ENCODE measurements around the gene KIF26B. TPM values are rescaled to one million over a fixed set of nuclear protein-coding genes. Genes with fewer than 3 reads are reported as not detected.

The KIF26B gene
- total RNA-seq, 1 donor from 2014 or later: 3.8 TPM

DNA sequence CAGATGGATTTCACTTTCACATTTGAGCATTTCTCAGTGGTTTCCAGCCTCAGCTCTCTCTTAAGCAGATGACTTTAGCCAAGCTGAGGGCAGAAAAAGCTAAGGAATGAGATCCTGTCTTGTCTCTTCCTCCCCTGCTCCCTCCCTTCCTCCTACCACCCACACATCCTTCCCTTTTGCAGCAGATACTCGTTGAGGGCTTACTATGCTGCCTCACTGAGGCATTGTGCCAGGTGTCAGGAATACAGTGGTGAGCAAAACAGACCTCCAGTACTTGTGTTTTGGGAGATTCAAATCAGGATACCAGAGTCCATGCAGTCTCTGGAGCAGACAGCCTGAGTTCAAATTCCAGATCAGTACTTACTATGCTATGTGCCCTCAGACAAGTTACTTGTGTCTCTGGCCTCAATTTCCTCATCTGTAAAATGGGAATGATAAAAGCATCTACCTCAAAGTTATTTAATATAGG, 43.2 kb downstream of the KIF26B start:
- DNase-seq (ENCODE audit: missing footprints): no peak
- intact Hi-C loops (cut with DNase I): no loop called here
- no peak for ATAC-seq

DNA sequence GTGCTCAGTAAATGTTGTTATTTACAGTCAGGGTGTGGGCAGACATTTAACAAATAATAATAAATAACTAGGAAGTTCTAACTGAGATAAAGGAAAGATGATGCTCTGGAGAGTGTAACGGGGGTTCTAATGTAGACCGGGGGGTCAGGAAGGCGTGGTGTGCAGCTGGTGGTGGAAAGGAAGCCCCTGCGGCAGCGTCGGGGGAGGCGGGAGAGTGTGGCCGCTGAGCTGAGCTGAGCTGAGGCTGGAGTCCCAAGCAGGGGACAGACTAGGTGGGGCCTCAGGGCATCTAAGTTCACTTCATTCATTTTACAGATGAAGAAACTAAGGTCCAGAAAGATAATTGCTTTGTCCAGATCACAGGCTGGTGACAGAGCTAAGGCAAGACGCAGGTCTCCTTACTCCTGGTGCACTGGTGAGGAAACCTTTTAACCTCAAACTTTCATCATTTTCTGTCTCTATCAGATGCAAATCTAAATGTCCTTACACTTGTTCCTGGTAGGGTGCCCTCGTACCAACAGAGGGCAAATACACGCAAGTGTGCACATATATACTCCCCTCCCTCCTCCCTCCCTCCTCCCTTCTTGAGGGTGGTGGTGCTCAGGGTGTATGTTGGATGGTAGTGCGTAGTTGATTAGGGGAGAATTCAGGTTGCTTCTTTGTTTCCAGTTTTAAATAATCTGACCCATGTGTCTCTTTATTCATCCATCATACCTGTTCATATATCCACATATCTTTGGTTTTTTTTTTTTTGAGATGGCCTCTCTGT, 44.1 kb downstream of the KIF26B start:
- intact Hi-C loops (cut with DNase I): no loop called here
- DNase-seq (ENCODE audit: missing footprints) (no peak), ATAC-seq (no peak)

DNA sequence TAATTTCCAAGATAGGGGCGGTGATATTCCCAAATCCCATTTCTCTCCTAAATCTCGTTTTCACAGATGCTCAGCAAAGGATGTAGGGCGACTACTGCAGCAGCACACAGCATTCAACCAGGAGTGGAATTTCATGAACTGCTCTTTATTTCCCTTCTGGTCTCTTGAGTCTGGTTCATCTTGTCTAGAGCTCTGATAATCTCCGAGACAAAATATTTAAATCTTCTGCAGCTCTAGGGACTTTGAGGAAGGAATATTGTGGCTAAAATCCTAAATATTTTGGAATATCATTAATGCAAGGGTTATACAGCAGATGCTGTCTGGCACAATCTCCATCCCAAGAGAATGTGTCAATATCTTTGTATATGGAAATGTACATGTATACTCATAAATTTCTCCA, 45.4 kb downstream of the KIF26B start:
- DNase-seq (ENCODE audit: missing footprints): no peak
- ATAC-seq: no peak
- intact Hi-C loops (cut with DNase I): no loop called here

DNA sequence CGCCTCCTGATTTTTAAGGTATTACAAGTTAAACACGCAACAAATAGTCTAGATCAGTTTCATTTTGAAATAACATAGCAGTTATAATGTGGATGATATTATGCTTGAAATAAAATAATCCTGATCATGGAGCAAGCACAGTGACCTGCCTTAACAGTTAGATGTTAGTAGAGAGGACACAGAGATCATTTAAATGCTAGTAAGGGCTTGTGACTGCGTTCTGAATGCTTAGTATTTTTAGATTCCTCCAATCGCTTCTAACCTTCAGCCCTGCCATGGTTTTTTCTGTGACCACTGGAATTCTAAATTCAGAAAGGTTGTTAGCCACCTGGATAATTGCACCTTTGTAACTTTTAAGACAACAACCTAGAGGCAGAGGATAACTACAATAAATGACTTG, 46.4 kb downstream of the KIF26B start:
- DNase-seq (ENCODE audit: missing footprints) (no peak), ATAC-seq (no peak)
- intact Hi-C loops (cut with DNase I): no loop called here

DNA sequence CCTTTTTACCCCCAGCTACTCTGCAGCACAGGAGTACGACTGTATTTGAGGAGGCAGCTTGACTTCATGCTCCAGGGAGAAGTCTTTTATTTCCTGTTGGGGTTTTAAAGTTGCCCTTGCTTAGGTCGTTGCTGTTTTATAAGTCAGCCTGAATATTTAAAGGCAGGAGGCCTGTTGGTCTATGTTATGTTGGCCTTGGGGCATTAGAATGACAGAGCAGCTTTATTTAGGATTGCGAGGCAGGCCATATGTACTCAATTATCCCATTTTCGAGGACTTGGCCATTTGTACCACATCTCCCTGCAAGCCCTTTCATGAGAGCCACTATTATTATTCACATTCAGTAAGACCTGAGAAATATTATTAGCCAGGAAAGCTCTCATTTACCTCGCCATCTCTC, 47.0 kb downstream of the KIF26B start:
- DNase-seq (ENCODE audit: missing footprints) (no peak), ATAC-seq (no peak)
- intact Hi-C loops (cut with DNase I): no loop called here

DNA sequence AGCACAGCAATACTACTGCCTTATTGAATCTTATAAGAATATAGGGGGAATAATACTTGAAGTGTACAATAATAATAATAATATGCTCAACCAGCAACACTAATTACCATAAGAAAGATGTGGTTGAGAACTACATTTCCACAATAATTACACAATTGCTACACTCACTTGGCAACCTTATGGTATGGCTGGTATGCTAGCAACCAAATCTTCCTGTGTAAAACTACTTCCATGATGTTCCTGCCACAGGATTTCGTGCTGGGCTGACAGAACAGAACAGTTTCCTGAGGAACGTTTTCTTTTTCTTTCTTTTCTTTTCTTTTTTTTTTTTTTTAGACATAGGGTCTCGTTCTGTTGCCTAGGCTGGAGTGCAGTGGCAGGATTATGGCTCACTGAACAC, 50.6 kb downstream of the KIF26B start:
- no peak for DNase-seq (ENCODE audit: missing footprints)
- intact Hi-C loops (cut with DNase I): no loop called here
- no peak for ATAC-seq

DNA sequence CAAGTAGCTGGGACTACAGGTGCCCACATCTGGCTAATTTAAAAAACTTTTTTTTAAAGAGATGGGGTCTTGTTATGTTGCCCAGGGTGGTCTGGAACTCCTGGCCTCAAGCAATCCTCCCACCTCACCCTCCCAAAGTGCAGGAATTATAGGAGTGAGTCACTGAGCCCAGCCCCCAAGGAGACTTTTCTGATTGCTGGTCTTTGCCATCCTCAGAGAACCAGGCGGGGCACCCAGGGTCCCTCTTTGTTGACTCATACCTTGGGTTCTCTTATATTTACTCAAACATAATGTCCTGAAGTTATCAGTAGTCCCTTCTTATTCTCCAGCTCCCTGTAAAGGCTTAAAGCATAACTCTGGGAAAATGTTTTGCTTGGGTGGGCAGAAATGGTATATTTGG, 51.1 kb downstream of the KIF26B start:
- DNase-seq (ENCODE audit: missing footprints): no peak
- intact Hi-C loops (cut with DNase I): no loop called here
- no peak for ATAC-seq

DNA sequence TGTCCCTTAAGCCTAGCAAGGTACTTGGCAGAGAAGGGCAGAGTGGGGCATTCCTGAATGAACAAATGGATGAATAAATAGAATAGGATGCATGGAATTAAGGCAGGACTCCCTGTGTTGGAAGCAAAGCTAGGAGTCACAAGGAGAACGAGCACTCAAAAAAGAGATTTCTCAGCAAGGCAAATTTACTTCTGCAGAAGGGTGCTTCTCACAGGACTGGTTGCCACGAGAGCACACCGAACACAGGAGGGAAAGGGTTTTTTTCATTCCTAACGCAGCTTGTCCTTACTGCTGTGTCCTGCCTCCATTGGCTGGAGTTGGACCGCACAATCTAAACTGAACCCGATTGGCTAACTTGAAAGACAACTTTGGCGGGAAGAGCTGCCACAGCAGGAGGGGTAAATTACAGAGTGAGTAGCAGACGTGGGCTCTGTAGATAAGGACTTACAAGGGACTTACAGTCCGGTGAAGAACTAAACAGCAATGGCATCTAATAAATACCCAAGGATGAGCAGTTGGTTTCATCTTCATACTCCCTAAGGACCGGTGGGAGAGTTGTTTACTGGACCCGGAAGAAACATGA, 52.4 kb downstream of the KIF26B start:
- intact Hi-C loops (cut with DNase I): no loop called here

DNA sequence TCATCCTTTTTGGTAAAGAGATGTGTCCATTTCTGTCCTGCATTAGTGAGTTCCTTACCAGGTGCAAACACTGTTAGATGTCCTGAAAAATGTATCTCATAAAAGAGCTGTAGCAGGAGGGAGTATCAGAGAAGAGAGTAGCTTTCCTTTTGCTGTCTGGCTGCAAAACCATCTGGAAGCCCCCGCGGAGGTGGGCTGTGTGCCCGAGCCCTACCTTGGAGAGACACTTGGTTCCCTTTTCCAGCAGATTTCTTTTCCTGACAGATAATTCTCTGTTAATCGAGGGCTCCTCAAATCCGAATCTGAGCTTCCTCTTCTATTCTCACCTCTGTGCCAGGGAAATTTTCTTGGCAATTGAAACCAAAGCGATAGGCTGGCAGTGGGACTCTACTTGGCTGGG, 53.0 kb downstream of the KIF26B start:
- intact Hi-C loops (cut with DNase I): no loop called here
- ATAC-seq: no peak
- no peak for DNase-seq (ENCODE audit: missing footprints)

More for the DNA sequence above, 52.4 kb downstream of the KIF26B start:
- DNase-seq (ENCODE audit: missing footprints): no peak
- no peak for ATAC-seq

DNA sequence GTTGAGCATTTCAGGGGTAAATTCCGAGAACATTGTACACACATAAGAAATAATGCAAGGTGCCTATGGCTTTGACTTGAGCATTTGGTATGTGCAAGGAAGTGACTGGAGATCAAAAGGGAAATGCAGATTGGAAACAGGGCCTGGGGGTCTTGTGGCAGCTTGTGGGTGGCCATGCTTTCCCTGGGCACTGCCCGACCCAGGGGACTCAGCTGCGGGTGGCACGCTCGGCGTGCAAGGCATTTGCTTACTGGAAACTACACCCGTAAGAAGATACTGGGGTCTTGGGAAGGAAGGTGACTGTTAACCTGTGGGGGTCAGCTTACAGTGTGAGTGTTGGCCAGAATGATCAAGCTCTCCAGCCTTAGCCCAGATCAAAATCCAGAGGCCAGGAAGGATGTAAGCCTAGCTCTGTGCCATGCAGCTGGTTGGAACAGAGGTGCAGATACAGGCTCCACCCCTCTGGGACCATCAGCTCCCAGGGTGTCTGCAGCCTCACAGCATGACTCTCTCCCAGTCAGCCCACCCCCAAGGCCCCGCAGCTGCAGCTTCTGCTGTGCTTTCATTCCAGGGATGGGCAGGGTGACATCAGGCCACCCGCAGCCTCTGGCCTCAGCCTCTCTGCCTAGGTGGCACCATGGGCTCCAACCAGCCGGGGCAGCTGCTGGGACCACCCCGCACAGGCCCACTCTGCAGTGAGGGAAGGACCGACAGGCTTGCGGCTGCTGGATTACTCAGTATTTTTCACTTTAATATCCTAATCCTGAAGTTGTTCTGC, 55.1 kb downstream of the KIF26B start:
- intact Hi-C loops (cut with DNase I): no loop called here
- ATAC-seq (no peak), DNase-seq (ENCODE audit: missing footprints) (no peak)

DNA sequence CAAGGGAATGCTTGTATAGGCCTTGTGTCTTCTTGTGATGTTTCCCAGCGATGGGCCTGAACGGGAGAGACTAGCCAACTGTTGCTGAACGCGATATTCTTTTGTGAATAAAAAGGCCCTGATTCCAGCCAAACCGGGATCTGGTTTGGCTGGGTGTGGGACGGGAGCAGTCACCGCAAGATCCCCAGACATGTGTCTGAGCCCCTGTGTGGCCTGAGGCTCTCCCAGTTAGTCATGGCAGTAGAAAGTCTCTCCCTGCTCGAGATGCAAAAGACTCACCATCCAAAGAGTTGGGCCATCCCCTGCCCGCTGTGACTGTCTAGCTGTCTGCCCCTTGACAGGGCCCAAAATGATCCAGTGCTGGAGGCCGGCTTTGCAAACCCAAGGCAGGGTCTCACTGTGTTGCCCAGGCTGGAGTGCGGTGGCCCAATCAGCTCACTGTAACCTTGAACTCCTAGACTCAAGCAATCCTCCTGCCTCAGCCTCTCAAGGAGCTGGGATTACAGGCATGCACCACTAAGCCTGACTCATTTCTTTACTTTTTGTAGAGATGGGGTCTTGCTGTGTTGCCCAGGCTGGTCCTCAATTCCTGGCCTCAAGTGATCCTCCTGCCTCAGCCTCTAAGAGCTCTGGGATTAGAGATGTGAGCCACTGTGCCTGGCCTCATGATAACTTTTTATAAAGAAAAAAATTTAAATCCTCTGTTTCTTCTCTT, 56.4 kb downstream of the KIF26B start:
- no peak for DNase-seq (ENCODE audit: missing footprints)
- no peak for ATAC-seq
- intact Hi-C loops (cut with DNase I): no loop called here

DNA sequence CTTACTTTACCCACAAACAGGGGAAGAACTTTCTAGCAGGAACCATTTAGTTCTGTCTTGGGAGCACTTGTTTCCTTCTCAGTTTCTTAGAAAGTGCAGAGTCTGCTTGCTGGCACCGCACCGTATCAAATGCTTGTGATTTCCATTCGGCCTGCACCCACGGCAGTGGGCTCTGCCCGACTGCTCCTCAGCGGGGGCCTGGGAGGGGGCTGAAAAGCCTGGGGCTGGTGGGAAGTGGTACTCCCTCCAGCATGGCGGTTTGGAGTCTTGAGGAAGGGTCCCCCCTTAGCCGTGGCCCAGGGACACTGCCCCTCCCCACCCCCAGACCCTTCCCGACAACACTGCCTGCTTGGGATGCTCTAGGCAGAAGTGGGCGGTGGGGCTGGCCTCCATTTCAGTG, 57.0 kb downstream of the KIF26B start:
- DNase-seq (ENCODE audit: missing footprints) (no peak), ATAC-seq (no peak)
- intact Hi-C loops (cut with DNase I): no loop called here

DNA sequence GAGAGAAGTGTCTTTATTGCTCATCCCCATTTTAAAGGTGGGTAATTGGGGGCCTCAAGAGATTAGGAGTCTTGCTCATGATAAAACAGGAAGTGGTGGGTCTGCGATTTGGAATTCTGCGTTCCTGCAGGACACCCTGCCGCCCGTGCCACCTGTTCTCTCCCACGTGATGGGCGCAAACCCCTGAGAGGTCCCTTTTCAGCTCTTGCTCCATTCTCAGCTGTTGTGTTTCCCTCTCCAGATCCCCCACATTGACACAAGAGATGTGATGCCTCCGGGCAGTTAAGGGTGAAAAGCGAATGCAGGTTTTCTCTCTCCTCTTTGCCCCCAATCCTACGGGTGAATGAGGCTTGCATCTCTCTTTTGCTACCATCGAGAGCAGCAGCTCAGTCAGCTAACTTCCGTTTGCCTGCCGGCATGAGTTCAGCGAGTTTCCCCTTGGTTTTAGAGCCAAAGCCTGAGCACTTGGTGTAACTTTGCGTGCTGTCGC, 57.5 kb downstream of the KIF26B start:
- intact Hi-C loops (cut with DNase I): no loop called here
- no peak for ATAC-seq
- DNase-seq (ENCODE audit: missing footprints): no peak

DNA sequence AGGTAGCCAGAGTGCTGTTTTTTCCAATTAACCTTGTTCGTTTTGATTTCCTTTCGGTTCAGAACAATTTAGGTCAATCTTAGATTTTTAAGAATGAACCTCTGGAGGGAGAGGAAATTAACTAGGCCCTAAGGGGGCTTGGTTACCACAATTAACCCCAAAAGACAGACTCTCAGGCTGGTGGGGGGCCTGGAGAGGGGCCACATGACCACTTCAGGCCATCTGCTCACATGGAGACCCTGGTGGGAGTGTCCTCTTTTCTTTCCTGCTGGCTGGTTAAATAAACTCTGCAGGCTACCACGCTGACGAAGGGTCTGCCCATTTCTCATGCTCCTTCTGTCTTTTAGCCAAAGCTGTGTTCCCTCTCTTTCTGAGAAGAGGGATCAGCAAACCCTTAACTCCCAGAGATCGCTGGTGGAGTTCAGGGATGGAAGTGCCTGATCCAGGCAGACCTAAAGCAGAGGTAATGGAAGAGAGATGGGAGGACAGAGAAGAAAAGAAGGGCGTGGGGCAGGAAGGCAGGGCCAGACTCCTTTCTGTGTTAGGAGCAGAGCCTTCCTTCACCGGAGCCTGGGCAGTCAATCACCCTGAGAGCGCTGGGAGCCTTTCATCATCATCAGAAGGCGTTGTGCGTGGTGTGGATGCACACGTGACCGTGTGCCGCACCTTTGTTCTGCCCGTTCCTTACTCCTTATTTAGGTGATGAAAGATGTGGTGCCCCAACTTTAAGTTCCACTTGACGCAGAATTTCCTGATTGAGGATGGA, 58.5 kb downstream of the KIF26B start:
- ATAC-seq: no peak
- intact Hi-C loops (cut with DNase I): no loop called here
- DNase-seq (ENCODE audit: missing footprints): no peak

DNA sequence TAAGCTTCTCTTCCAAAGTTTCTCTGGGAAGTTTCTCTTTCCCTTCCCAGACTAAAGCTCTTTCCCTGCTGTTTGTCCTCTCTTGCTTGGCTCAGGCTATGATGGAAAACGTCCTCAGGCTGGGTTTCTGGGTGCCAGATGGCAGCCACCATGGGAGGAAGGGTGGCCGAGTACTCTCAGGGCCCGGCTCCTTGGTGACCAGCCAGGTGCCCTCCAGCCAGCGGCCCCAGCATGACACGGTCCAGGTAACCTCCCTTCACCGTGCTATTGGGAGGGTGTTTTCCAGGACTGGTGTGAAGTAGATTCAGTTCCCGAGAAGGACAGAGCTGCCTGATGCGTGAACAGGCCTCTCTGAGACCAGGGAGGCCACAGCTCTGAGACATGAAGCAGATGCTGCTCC, 60.3 kb downstream of the KIF26B start:
- intact Hi-C loops (cut with DNase I): no loop called here
- DNase-seq (ENCODE audit: missing footprints): no peak
- ATAC-seq: no peak

DNA sequence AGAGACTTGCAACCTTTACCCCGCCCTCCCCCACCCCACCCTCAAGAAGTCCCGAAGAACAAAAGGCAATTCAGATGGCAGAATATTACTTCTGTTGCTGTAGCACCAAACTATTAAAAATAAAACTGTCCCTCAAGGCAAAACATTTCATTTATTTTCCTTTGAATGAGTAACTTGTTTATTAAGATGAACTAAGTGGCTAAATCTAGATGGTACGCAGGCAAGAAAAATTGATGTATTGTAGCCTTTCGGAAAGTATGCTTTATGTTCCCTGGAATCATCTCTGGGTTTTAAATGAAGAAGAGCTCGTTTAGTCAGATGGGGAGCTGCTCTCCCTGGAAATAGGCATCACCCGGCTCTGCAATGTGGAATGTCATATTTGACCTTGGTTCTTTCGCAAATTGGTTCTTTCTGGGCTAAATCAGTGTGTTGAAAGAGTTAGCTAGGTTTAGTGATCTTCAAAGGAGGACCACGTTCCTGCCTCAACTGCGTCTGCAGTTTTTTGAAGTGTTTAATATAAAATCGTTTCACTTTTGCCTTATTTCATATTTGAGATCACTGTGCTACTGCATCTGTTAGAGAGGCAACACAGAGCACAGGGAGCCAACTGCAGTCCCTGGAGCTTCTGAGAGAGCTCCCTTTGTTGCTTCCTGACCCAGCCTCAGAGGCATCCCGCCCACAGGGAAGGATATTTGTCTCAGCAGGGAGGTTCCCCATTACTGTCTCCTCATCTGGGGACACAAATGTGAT, 61.8 kb downstream of the KIF26B start:
- ATAC-seq (no peak), DNase-seq (ENCODE audit: missing footprints) (no peak)
- intact Hi-C loops (cut with DNase I): no loop called here

DNA sequence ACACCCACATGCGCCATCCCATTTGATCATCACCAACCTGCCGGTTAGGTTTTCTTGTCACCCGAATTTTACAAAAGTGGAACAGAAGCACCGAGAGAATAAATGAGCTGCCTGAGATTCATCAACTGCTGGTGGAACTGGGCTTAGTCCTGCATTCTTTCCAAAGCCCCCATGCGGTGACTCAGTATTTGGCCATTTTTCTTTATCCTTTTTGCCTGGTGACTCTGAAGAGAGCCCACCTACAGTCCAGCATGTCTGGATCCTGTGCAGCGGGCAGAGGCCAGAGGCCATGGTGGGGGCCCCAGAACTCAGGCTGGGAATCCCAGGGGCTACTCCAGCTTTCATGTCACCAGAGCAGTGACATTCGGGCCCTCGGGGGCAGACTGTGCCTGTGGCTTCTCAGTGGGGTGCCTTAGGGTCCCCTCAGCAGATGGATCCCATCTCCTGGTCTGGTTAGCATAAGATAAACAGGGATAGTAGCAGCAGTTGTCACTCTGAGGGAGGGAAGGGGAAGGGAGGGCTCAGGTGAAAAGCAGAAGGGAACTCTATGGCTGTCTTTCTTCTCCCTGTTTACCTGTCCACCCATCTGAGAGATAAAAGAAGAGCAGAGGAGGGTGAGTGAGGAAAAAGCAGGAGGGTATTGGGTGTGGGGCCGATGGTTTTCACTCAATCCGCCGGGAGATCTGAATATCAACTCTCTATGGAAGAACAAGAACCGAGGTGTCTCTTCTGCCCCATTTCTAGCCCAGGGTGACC, 63.2 kb downstream of the KIF26B start:
- DNase-seq (ENCODE audit: missing footprints): no peak
- intact Hi-C loops (cut with DNase I): no loop called here
- no peak for ATAC-seq

Data from Right ventricle myocardium inferior (tissue), 1 donor.